Inferior parietal cortex (tissue), 1 donor: ENCODE measurements around the gene STEAP3.
A peak's percentile ranks its signal among the peaks of the same experiment; 100 is the strongest.
"Not testable (repeated sequence)": the region's sequence is repeated elsewhere in the genome, so short reads cannot be mapped to it uniquely, and the experiment has no call there.

Experiments used
- DNase-seq: peaks from one replicate; pipeline ENCODE4 v3.0.0-alpha.2; 2016; ENCODE audit errors: extremely low spot score

STEAP3 gene

GRCh38 chr2:119263656-119264055 is 40.0 kb downstream of the STEAP3 start:
- no peak for DNase-seq

GRCh38 chr2:119264781-119265692 is 41.4 kb downstream of the STEAP3 start:
- DNase-seq: no peak

- DNase-seq: no peak
Measured at GRCh38 chr2:119265693-119266066, 42.0 kb downstream of the STEAP3 start.

- no peak for DNase-seq
Measured at GRCh38 chr2:119266091-119266589, 42.5 kb downstream of the STEAP3 start.

- no peak for DNase-seq
Measured at GRCh38 chr2:119267604-119268003, 44.0 kb downstream of the STEAP3 start.

- DNase-seq: no peak
Measured at GRCh38 chr2:119276864-119277263, 53.2 kb downstream of the STEAP3 start.

GRCh38 chr2:119278385-119278784 is 54.8 kb downstream of the STEAP3 start:
- not testable (repeated sequence) for DNase-seq

GRCh38 chr2:119278946-119279345 is 55.3 kb downstream of the STEAP3 start:
- DNase-seq: no peak

- no peak for DNase-seq
Measured at GRCh38 chr2:119279666-119280065, 56.0 kb downstream of the STEAP3 start.

- DNase-seq: no peak
Measured at GRCh38 chr2:119280680-119281079, 57.0 kb downstream of the STEAP3 start.

GRCh38 chr2:119282146-119282995 is 58.7 kb downstream of the STEAP3 start:
- no peak for DNase-seq

- peak; percentile 77 for DNase-seq
Measured at GRCh38 chr2:119282996-119283511, 59.4 kb downstream of the STEAP3 start.

- no peak for DNase-seq
Measured at GRCh38 chr2:119283873-119284331, 60.3 kb downstream of the STEAP3 start.

- DNase-seq: no peak
Measured at GRCh38 chr2:119286661-119287060, 63.0 kb downstream of the STEAP3 start.

- DNase-seq: no peak
Measured at GRCh38 chr2:119288576-119288975, 64.9 kb downstream of the STEAP3 start.

GRCh38 chr2:119289093-119289492 is 65.5 kb downstream of the STEAP3 start:
- DNase-seq: no peak

- DNase-seq: no peak
Measured at GRCh38 chr2:119289642-119290041, 66.0 kb downstream of the STEAP3 start.

GRCh38 chr2:119290859-119291587 is 67.4 kb downstream of the STEAP3 start:
- DNase-seq: peak; percentile 47

GRCh38 chr2:119291588-119292167 is 68.0 kb downstream of the STEAP3 start:
- DNase-seq: no peak

- no peak for DNase-seq
Measured at GRCh38 chr2:119292226-119292625, 68.6 kb downstream of the STEAP3 start.

GRCh38 chr2:119293254-119293653 is 69.6 kb downstream of the STEAP3 start:
- no peak for DNase-seq
